Endothelial cell of umbilical vein (primary cell): ENCODE measurements around the gene IKZF5. TPM values are rescaled to one million over a fixed set of nuclear protein-coding genes. Genes with fewer than 3 reads are reported as not detected.

Experiments
- BruUV-seq: library from RNA; stranded (reverse); fragments of 400-500 nt; replicated peaks from 2 replicates; lab custom pipeline; 2021; lab: Mats Ljungman, UMichigan
- CTCF ChIA-PET: fragments of 300-600, 350-600 bp; sonication (Branson Sonifier 250); formaldehyde crosslinking; loops from one replicate; lab custom pipeline; 2021; ENCODE audit warnings: antibody characterized with exemption, inconsistent platforms; lab: Charles Lee
- POLR2A ChIA-PET: fragments of 300-600, 350-600 bp; sonication (Branson Sonifier 250); formaldehyde crosslinking; loops from one replicate; lab custom pipeline; 2021; ENCODE audit warnings: antibody characterized with exemption, inconsistent platforms; lab: Charles Lee
- DNase-seq: peaks from one replicate; pipeline ENCODE4 v3.0.0-alpha.2; 2011; ENCODE audit warnings: low read depth, low spot score
- FAIRE-seq: peaks from 2 replicates; lab custom pipeline; 2011; peaks lifted over from hg19 to GRCh38; lab: Jason Lieb, UNC
- H2AFZ ChIP-seq: 2 replicates; pipeline ENCODE4 v1.6.0; 2012; ENCODE audit warnings: low read depth, low read length, control low read depth, inconsistent platforms
- H3K27ac ChIP-seq: 2 replicates; pipeline ENCODE4 v1.5.1; 2011; ENCODE audit warnings: low read depth, mild to moderate bottlenecking, control low read depth, low read length, moderate library complexity; ENCODE audit not compliant: insufficient read depth
- H3K27me3 ChIP-seq, 2 experiments: 2 replicates each; pipeline versions ENCODE4 v1.6.0 to v1.6.1; 2011; ENCODE audit warnings: low read length in 2 of 2, mixed read lengths in 1 of 2; ENCODE audit not compliant: control insufficient read depth in 2 of 2, insufficient read depth in 2 of 2
- H3K36me3 ChIP-seq, 2 experiments: 2 replicates in 1 of 2; 3 replicates in 1 of 2; pipeline ENCODE4 v1.5.1; 2011; ENCODE audit warnings: low read length in 2 of 2, mild to moderate bottlenecking in 1 of 2, moderate library complexity in 1 of 2; ENCODE audit not compliant: control insufficient read depth in 2 of 2, insufficient read depth in 2 of 2; ENCODE audit errors: extremely low read depth in 1 of 2
- H3K4me1 ChIP-seq: 3 replicates; pipeline ENCODE4 v1.5.1; 2011; ENCODE audit warnings: mild to moderate bottlenecking, low read length; ENCODE audit not compliant: control insufficient read depth, insufficient read depth; ENCODE audit errors: extremely low read depth
- H3K4me2 ChIP-seq: 2 replicates; pipeline ENCODE4 v1.6.1; 2011; ENCODE audit warnings: low read length, control low read depth, mixed read lengths; ENCODE audit not compliant: insufficient read depth
- H3K4me3 ChIP-seq, 3 experiments: fragments of 200-600 bp in 1 of 3; sonication (generic), shearing (Covaris generic) in 1 of 3; replicated peaks in 1 of 3; 2 replicates each; pipeline ENCODE4 v1.5.1; 2011 to 2016; ENCODE audit warnings: control low read depth in 3 of 3, low read length in 3 of 3, mild to moderate bottlenecking in 2 of 3, inconsistent platforms in 1 of 3, low read depth in 1 of 3, moderate library complexity in 1 of 3; ENCODE audit not compliant: insufficient read depth in 1 of 3
- H3K79me2 ChIP-seq: 2 replicates; pipeline ENCODE4 v1.6.0; 2012; ENCODE audit warnings: low read length, inconsistent platforms; ENCODE audit not compliant: control insufficient read depth, insufficient read depth
- H3K9ac ChIP-seq: replicated peaks from 2 replicates; pipeline ENCODE3; 2011; ENCODE audit warnings: low read length, control low read depth; ENCODE audit not compliant: insufficient read depth; ENCODE audit errors: extremely low read depth
- H3K9me1 ChIP-seq: replicated peaks from 3 replicates; pipeline ENCODE4 v1.6.0; 2011; ENCODE audit warnings: mild to moderate bottlenecking, low read length; ENCODE audit not compliant: control insufficient read depth, insufficient read depth; ENCODE audit errors: extremely low read depth
- H3K9me3 ChIP-seq: replicated peaks from 2 replicates; pipeline ENCODE4 v1.5.1; 2012; ENCODE audit warnings: low read length, inconsistent platforms; ENCODE audit not compliant: control insufficient read depth, insufficient read depth
- H4K20me1 ChIP-seq: replicated peaks from 2 replicates; pipeline ENCODE3; 2011; ENCODE audit warnings: mild to moderate bottlenecking, low read length; ENCODE audit not compliant: control insufficient read depth, insufficient read depth; ENCODE audit errors: extremely low read depth
- EZH2 ChIP-seq: IDR thresholded peaks from 2 replicates; pipeline ENCODE4 v1.6.1; 2012; ENCODE audit warnings: borderline replicate concordance, low read depth, mild to moderate bottlenecking, moderate library complexity, low read length, inconsistent platforms; ENCODE audit not compliant: severe bottlenecking
- FOS ChIP-seq: IDR thresholded peaks from 2 replicates; pipeline ENCODE4 v1.6.1; 2011; ENCODE audit warnings: mild to moderate bottlenecking, low read length, moderate library complexity, borderline replicate concordance; ENCODE audit not compliant: insufficient read depth
- GATA2 ChIP-seq: IDR thresholded peaks from 2 replicates; pipeline ENCODE4 v1.7.0; 2011; ENCODE audit warnings: low read depth, mild to moderate bottlenecking, moderate library complexity, mixed read lengths, low read length; ENCODE audit not compliant: insufficient read length, insufficient read depth
- JUN ChIP-seq: IDR thresholded peaks from 2 replicates; pipeline ENCODE4 v1.6.1; 2011; ENCODE audit warnings: borderline replicate concordance, low read depth; ENCODE audit not compliant: insufficient read length, insufficient read depth
- MYC ChIP-seq: IDR thresholded peaks from one replicate; pipeline ENCODE4 v1.6.1; 2011; ENCODE audit warnings: mild to moderate bottlenecking, low read depth, low read length
- POLR2A ChIP-seq: IDR thresholded peaks from 2 replicates; pipeline ENCODE4 v1.6.1; 2012; ENCODE audit warnings: low read depth, mild to moderate bottlenecking, control low read depth, low read length
- POLR2AphosphoS5 ChIP-seq: IDR thresholded peaks from 2 replicates; pipeline ENCODE4 v1.6.1; 2012; ENCODE audit warnings: low read depth, mild to moderate bottlenecking, control low read depth, low read length, moderate library complexity; ENCODE audit not compliant: insufficient read depth
- dilution Hi-C: fragments of 300-500 bp; cut with MboI; formaldehyde crosslinking; loops from one replicate; pipeline ENCODE4 v1.15.0; 2019; ENCODE audit warnings: low sequenced_read_pairs; ENCODE audit not compliant: extremely low pct_ligation_motif_present
- intact Hi-C: fragments of 100-400 bp; cut with micrococcal nuclease; formaldehyde crosslinking; loops from one replicate; pipeline ENCODE4 v1.10.0; 2022
- polyA plus RNA-seq, 4 experiments: library from polyadenylated mRNA; depleted of rRNA in 3 of 4; stranded (reverse) in 3 of 4; unstranded in 1 of 4; fragments of >200 nt; gene quantifications; 2 replicates each; pipeline versions ENCODE4 v1.2.1 to v1.2.3, GENCODE V29; 2011 to 2012; ENCODE audit warnings: missing spikeins in 1 of 4
- total RNA-seq: library from RNA; stranded (reverse); gene quantifications from 2 replicates; pipeline ENCODE4 v1.2.3, GENCODE V29; 2021
- TF ChIP-seq, protein P1 (sequence below), 2 donors: IDR thresholded peaks; 1 replicate in 1 of 2; 2 replicates in 1 of 2; pipeline ENCODE4 v1.5.1; 2011; ENCODE audit warnings: low read length in 2 of 2, mild to moderate bottlenecking in 2 of 2, moderate library complexity in 2 of 2, control low read depth in 1 of 2, inconsistent platforms in 1 of 2, low read depth in 1 of 2; ENCODE audit not compliant: insufficient read depth in 1 of 2; ENCODE audit errors: extremely low read depth in 1 of 2
- TF ChIP-seq, protein P2 (sequence below): IDR thresholded peaks from 2 replicates; pipeline ENCODE4 v1.6.1; 2011; ENCODE audit not compliant: insufficient read depth, insufficient read length

IKZF5 gene
- total and polyA plus RNA-seq, 2 donors (not counting 3 experiments of a cell fraction or from before 2014, with no cell fraction given): 7.1 to 10.3 TPM

DNA sequence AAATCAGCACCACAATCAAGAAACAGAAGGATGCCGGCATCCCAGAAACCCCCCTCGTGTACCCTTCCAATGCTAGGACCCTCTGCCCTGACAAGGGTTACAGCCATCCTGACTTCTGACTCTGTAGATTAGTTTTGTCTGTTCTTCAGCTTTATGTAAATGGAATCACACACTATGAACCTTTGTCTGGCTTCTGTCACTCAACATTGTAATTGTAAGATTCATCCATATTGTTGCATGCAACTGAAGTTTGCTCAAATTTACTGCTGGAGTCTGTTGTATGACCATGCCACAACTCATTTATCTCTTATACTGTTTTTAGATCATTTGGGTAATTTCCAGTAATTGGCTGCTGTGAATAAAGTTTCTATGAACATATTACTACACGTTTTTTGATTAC is 8.4 kb downstream of the IKZF5 start:
- H3K4me2 ChIP-seq: no peak overlapping the region
- no peak overlapping the region for H3K4me3 ChIP-seq
- no peaks in the 10 kb centered on the region for H3K9me3 ChIP-seq
- DNase-seq (no peak), FAIRE-seq (no peak)
- intact Hi-C loops (loop anchor here (10.0 kb wide), 1 partner anchor 1605 kb away; no protein-coding TSS in a partner anchor), dilution Hi-C loops (no loop called here)
- no peaks in the 10 kb centered on the region for H3K9me1 ChIP-seq
- peaks cover 2% of the 10 kb centered on the region for H4K20me1 ChIP-seq
- TF ChIP-seq MYC: no peak
- no peak for TF ChIP-seq POLR2AphosphoS5
- TF ChIP-seq, protein P1, sequence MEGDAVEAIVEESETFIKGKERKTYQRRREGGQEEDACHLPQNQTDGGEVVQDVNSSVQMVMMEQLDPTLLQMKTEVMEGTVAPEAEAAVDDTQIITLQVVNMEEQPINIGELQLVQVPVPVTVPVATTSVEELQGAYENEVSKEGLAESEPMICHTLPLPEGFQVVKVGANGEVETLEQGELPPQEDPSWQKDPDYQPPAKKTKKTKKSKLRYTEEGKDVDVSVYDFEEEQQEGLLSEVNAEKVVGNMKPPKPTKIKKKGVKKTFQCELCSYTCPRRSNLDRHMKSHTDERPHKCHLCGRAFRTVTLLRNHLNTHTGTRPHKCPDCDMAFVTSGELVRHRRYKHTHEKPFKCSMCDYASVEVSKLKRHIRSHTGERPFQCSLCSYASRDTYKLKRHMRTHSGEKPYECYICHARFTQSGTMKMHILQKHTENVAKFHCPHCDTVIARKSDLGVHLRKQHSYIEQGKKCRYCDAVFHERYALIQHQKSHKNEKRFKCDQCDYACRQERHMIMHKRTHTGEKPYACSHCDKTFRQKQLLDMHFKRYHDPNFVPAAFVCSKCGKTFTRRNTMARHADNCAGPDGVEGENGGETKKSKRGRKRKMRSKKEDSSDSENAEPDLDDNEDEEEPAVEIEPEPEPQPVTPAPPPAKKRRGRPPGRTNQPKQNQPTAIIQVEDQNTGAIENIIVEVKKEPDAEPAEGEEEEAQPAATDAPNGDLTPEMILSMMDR (IDR thresholded peaks at IDR 0.05; ENCODE audit: extremely low read depth in 1 of 2, insufficient read depth in 1 of 2, low read depth in 1 of 2, low read length in 2 of 2): no peak
- H3K4me1 ChIP-seq: peaks cover 4% of the 10 kb centered on the region
- BruUV-seq: no TSS peak
- H3K27ac ChIP-seq: no peak overlapping the region
- no peak overlapping the region for H3K9ac ChIP-seq
- POLR2A ChIA-PET: no interaction called here
- H3K79me2 ChIP-seq: peaks cover 55% of the 10 kb centered on the region
- peaks cover 0 to 2% of the 10 kb centered on the region in 2 experiments for H3K36me3 ChIP-seq
- H3K27me3 ChIP-seq: no peaks in the 10 kb centered on the region
- no peak overlapping the region for H2AFZ ChIP-seq
- CTCF ChIA-PET: interaction anchor here (1.7 kb wide), 1 partner anchor 15 kb away, joined by 6 read pairs; no protein-coding TSS in a partner anchor

DNA sequence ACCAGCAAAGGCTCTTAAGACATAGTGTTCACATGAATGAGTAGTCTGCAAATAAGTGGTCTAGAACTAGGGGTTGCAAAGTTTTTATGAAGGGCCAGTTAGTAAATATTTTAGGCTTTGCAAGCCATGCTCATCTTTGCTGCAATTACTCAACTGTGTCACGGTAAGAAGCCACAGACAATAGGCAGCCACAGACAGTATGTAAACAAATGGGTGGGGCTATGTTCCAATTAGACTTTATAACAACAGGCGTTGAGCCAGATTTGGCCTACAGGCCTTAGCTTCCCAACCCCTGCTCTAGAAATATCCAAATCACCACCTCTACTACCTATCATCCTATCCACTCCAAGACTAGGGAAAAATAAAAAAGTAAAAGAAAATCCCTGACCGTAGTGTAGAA is 9.2 kb downstream of the IKZF5 start:
- Histone ChIP-seq H3K4me1 (peaks cover 4% of the 10 kb centered on the region), H3K4me3 (no peak overlapping the region), H3K9me1 (no peaks in the 10 kb centered on the region), H3K27me3 (no peaks in the 10 kb centered on the region), H4K20me1 (no peaks in the 10 kb centered on the region), H3K79me2 (peaks cover 48% of the 10 kb centered on the region), H2AFZ (no peak overlapping the region), H3K9ac (no peak overlapping the region), H3K36me3 (peaks cover 2% of the 10 kb centered on the region in 2 experiments), H3K9me3 (no peaks in the 10 kb centered on the region), H3K27ac (no peak overlapping the region), H3K4me2 (no peak overlapping the region)
- FAIRE-seq: no peak
- CTCF ChIA-PET: interaction anchor here (1.7 to 2.1 kb wide), 2 partner anchors 15 to 18 kb away, joined by 6 to 11 read pairs; partner anchors contain the start of gene PSTK
- intact Hi-C loops (no loop called here), dilution Hi-C loops (no loop called here)
- POLR2A ChIA-PET: no interaction called here
- no TSS peak for BruUV-seq
- DNase-seq: no peak
- TF ChIP-seq GATA2: no peak
- TF ChIP-seq EZH2: no peak
- TF ChIP-seq JUN: no peak
- TF ChIP-seq, protein P1 (IDR thresholded peaks at IDR 0.05; ENCODE audit: extremely low read depth in 1 of 2, insufficient read depth in 1 of 2, low read depth in 1 of 2, low read length in 2 of 2): no peak
- TF ChIP-seq POLR2A: no peak
- TF ChIP-seq MYC: no peak
- no peak for TF ChIP-seq POLR2AphosphoS5
- TF ChIP-seq, protein P2, sequence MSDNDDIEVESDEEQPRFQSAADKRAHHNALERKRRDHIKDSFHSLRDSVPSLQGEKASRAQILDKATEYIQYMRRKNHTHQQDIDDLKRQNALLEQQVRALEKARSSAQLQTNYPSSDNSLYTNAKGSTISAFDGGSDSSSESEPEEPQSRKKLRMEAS: no peak
- TF ChIP-seq FOS: no peak
